HepG2 (cell line): ENCODE results near the gene SEC11A. TPM values are rescaled to one million over a fixed set of nuclear protein-coding genes. Genes with fewer than 3 reads are reported as not detected.

Experiments
- ATF1 ChIP-seq: IDR thresholded peaks from 2 replicates; pipeline ENCODE4 v1.6.1; 2016; ENCODE audit warnings: mild to moderate bottlenecking, control low read depth
- FOSL2 ChIP-seq: sonication (generic); formaldehyde crosslinking; IDR thresholded peaks from 2 replicates; pipeline ENCODE4 v1.4.0; 2020; ENCODE audit warnings: missing genetic modification reagents
- FOXA1 ChIP-seq, 2 experiments: fragments of 450-650 bp in 1 of 2; sonication (generic) in 1 of 2; formaldehyde crosslinking in 1 of 2; IDR thresholded peaks; 2 replicates each; pipeline versions ENCODE4 v1.4.0 to v1.6.1; 2016 to 2020; ENCODE audit warnings: missing genetic modification reagents in 1 of 2
- GABPA ChIP-seq, 2 experiments: IDR thresholded peaks; 2 replicates each; pipeline ENCODE4 v1.6.1; 2011 to 2016; ENCODE audit warnings: low read depth in 2 of 2, low read length in 1 of 2, missing biosample characterization in 1 of 2, missing genetic modification characterization in 1 of 2
- HNRNPK ChIP-seq: fragments of 200-400 bp; formaldehyde crosslinking; IDR thresholded peaks from 2 replicates; pipeline ENCODE4 v1.6.1; 2018; ENCODE audit warnings: low read length, low read depth, moderate library complexity, mild to moderate bottlenecking; ENCODE audit not compliant: poor library complexity, severe bottlenecking
- KDM1A ChIP-seq: IDR thresholded peaks from 2 replicates; pipeline ENCODE4 v1.6.1; 2016; ENCODE audit warnings: missing compliant biosample characterization
- MYPOP ChIP-seq: sonication (generic); formaldehyde crosslinking; IDR thresholded peaks from 2 replicates; pipeline ENCODE4 v1.8.1; 2023; ENCODE audit warnings: mild to moderate bottlenecking, moderate library complexity, missing genetic modification reagents
- SAP130 ChIP-seq: IDR thresholded peaks from 2 replicates; pipeline ENCODE4 v1.6.1; 2016; ENCODE audit warnings: low read depth
- SKI ChIP-seq: fragments of 450-650 bp; IDR thresholded peaks from one replicate; pipeline ENCODE4 v1.6.1; 2018; ENCODE audit warnings: mild to moderate bottlenecking; ENCODE audit not compliant: partially characterized antibody
- TMF1 ChIP-seq: sonication (generic); formaldehyde crosslinking; IDR thresholded peaks from 2 replicates; pipeline ENCODE4 v1.8.1; 2022; ENCODE audit warnings: low read depth, missing genetic modification reagents
- ZFP90 ChIP-seq: sonication (generic); formaldehyde crosslinking; IDR thresholded peaks from 2 replicates; pipeline ENCODE4 v1.8.0; 2022; ENCODE audit warnings: missing genetic modification reagents, mild to moderate bottlenecking, inconsistent platforms, borderline replicate concordance
- ZNF207 ChIP-seq: fragments of 450-650 bp; IDR thresholded peaks from 2 replicates; pipeline ENCODE4 v1.6.1; 2016; ENCODE audit warnings: antibody characterized with exemption, borderline replicate concordance
- ZNF558 ChIP-seq: sonication (generic); formaldehyde crosslinking; IDR thresholded peaks from 2 replicates; pipeline ENCODE4 v1.9.0; 2022; ENCODE audit warnings: mild to moderate bottlenecking, missing genetic modification reagents, borderline replicate concordance
- ZNF672 ChIP-seq: sonication (generic); formaldehyde crosslinking; IDR thresholded peaks from 2 replicates; pipeline ENCODE4 v1.8.1; 2022; ENCODE audit warnings: missing genetic modification reagents
- ZNF782 ChIP-seq: sonication (generic); formaldehyde crosslinking; IDR thresholded peaks from 2 replicates; pipeline ENCODE4 v1.4.0; 2020; ENCODE audit warnings: missing genetic modification reagents, mild to moderate bottlenecking, borderline replicate concordance
- polyA plus RNA-seq, 8 experiments: library from polyadenylated mRNA; depleted of rRNA in 3 of 8; stranded (reverse) in 7 of 8; unstranded in 1 of 8; fragments of >200 nt; fragmentation: Illumina TruSeq in 4 of 8; extraction: Trizol in 4 of 8; gene quantifications; 2 replicates each; pipeline versions ENCODE4 v1.2.1 to v1.2.3, GENCODE V29; 2011 to 2016; ENCODE audit warnings: low read depth in 4 of 8, missing spikeins in 1 of 8, mixed read lengths in 1 of 8; ENCODE audit not compliant: insufficient read depth in 1 of 8
- total RNA-seq, 5 experiments: library from RNA; depleted of rRNA; stranded (reverse); fragments of >200 nt; fragmentation: Illumina TruSeq; extraction: Trizol; gene quantifications; 2 replicates each; pipeline ENCODE4 v1.2.3, GENCODE V29; 2016; ENCODE audit warnings: low read depth in 1 of 5
- TF ChIP-seq, protein P1 (sequence below): sonication (generic); formaldehyde crosslinking; IDR thresholded peaks from 2 replicates; pipeline ENCODE4 v1.4.0; 2020; ENCODE audit warnings: missing genetic modification reagents, mild to moderate bottlenecking, borderline replicate concordance
- TF ChIP-seq, protein P2 (sequence below): sonication (generic); formaldehyde crosslinking; IDR thresholded peaks from 2 replicates; pipeline ENCODE4 v1.4.0; 2020; ENCODE audit warnings: missing genetic modification reagents
- TF ChIP-seq, protein P3 (sequence below): sonication (generic); formaldehyde crosslinking; IDR thresholded peaks from 2 replicates; pipeline ENCODE4 v1.4.0; 2020; ENCODE audit warnings: missing genetic modification reagents, borderline replicate concordance

The SEC11A gene
- total and polyA plus RNA-seq, 2 of the 13 experiments (the other 11 are each of a cell fraction or from before 2014, with no cell fraction given) = 141 to 230 TPM

GRCh38 chr15:84747416-84748273 is 31.7 kb upstream of the SEC11A start (continued):
- TF ChIP-seq SKI (peak; percentile 57), FOSL2 (CRISPR knock-in tag) (no peak), ZFP90 (CRISPR knock-in tag) (no peak), ZNF207 (no peak), GABPA (IDR thresholded peaks at IDR 0.05; ENCODE audit: low read depth, low read length) (0 out of 2 replicates have a peak, but pooled peaks have one; percentile 5), GABPA (CRISPR knock-in tag; IDR thresholded peaks at IDR 0.05; ENCODE audit: low read depth) (no peak), ATF1 (CRISPR knock-in tag) (no peak), ZNF782 (peak; percentile 56; the same call in 1 of the 2 replicates), TMF1 (CRISPR knock-in tag) (peak; percentile 72; the same call in 1 of the 2 replicates), ZNF672 (CRISPR knock-in tag) (no peak), MYPOP (peak; percentile 77), HNRNPK (no peak), KDM1A (CRISPR knock-in tag) (no peak), FOXA1 (IDR thresholded peaks at IDR 0.05) (no peak), FOXA1 (CRISPR knock-in tag; IDR thresholded peaks at IDR 0.05) (no peak), ZNF558 (no peak), SAP130 (CRISPR knock-in tag) (peak; percentile 55)
- TF ChIP-seq, protein P1, sequence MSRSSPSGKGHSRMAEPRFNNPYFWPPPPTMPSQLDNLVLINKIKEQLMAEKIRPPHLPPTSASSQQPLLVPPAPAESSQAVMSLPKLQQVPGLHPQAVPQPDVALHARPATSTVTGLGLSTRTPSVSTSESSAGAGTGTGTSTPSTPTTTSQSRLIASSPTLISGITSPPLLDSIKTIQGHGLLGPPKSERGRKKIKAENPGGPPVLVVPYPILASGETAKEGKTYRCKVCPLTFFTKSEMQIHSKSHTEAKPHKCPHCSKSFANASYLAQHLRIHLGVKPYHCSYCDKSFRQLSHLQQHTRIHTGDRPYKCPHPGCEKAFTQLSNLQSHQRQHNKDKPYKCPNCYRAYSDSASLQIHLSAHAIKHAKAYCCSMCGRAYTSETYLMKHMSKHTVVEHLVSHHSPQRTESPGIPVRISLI (CRISPR knock-in tag) = no peak
- TF ChIP-seq, protein P2, sequence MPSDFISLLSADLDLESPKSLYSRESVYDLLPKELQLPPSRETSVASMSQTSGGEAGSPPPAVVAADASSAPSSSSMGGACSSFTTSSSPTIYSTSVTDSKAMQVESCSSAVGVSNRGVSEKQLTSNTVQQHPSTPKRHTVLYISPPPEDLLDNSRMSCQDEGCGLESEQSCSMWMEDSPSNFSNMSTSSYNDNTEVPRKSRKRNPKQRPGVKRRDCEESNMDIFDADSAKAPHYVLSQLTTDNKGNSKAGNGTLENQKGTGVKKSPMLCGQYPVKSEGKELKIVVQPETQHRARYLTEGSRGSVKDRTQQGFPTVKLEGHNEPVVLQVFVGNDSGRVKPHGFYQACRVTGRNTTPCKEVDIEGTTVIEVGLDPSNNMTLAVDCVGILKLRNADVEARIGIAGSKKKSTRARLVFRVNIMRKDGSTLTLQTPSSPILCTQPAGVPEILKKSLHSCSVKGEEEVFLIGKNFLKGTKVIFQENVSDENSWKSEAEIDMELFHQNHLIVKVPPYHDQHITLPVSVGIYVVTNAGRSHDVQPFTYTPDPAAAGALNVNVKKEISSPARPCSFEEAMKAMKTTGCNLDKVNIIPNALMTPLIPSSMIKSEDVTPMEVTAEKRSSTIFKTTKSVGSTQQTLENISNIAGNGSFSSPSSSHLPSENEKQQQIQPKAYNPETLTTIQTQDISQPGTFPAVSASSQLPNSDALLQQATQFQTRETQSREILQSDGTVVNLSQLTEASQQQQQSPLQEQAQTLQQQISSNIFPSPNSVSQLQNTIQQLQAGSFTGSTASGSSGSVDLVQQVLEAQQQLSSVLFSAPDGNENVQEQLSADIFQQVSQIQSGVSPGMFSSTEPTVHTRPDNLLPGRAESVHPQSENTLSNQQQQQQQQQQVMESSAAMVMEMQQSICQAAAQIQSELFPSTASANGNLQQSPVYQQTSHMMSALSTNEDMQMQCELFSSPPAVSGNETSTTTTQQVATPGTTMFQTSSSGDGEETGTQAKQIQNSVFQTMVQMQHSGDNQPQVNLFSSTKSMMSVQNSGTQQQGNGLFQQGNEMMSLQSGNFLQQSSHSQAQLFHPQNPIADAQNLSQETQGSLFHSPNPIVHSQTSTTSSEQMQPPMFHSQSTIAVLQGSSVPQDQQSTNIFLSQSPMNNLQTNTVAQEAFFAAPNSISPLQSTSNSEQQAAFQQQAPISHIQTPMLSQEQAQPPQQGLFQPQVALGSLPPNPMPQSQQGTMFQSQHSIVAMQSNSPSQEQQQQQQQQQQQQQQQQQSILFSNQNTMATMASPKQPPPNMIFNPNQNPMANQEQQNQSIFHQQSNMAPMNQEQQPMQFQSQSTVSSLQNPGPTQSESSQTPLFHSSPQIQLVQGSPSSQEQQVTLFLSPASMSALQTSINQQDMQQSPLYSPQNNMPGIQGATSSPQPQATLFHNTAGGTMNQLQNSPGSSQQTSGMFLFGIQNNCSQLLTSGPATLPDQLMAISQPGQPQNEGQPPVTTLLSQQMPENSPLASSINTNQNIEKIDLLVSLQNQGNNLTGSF (CRISPR knock-in tag) = no peak
- TF ChIP-seq, protein P3, sequence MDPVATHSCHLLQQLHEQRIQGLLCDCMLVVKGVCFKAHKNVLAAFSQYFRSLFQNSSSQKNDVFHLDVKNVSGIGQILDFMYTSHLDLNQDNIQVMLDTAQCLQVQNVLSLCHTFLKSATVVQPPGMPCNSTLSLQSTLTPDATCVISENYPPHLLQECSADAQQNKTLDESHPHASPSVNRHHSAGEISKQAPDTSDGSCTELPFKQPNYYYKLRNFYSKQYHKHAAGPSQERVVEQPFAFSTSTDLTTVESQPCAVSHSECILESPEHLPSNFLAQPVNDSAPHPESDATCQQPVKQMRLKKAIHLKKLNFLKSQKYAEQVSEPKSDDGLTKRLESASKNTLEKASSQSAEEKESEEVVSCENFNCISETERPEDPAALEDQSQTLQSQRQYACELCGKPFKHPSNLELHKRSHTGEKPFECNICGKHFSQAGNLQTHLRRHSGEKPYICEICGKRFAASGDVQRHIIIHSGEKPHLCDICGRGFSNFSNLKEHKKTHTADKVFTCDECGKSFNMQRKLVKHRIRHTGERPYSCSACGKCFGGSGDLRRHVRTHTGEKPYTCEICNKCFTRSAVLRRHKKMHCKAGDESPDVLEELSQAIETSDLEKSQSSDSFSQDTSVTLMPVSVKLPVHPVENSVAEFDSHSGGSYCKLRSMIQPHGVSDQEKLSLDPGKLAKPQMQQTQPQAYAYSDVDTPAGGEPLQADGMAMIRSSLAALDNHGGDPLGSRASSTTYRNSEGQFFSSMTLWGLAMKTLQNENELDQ (CRISPR knock-in tag) = no peak
